K562 (cell line): ENCODE results near the gene LARP4B. TPM values are rescaled to one million over a fixed set of nuclear protein-coding genes. Genes with fewer than 3 reads are reported as not detected.

Source experiments
- ATAC-seq: fragments of 200-7000 bp; cut with Tn5 transposase; 3 replicates; pipeline ENCODE4 v1.9.1; 2020; ENCODE audit warnings: moderate library complexity
- BruUV-seq: library from RNA; stranded (reverse); fragments of 400-500 nt; replicated peaks from 2 replicates; lab custom pipeline; 2021; lab: Mats Ljungman, UMichigan
- CTCF ChIA-PET: fragments of 300-600 bp; formaldehyde crosslinking; extraction: SDS; loops from one replicate; lab custom pipeline; 2021; ENCODE audit warnings: low intra/inter-chr PET ratio; lab: Yijun Ruan, JAX
- POLR2A ChIA-PET: fragments of 300-600, 350-650 bp; sonication (Branson Sonifier 250); formaldehyde crosslinking; extraction: SDS; loops from one replicate; lab custom pipeline; 2021; ENCODE audit warnings: antibody characterized with exemption, inconsistent platforms; lab: Yijun Ruan, JAX
- DNase-seq, 4 experiments: peaks; one replicate each; pipeline versions ENCODE4 v3.0.0 to v3.0.0-alpha.2; 2011 to 2018; ENCODE audit warnings: low spot score in 3 of 4, mixed read lengths in 3 of 4; ENCODE audit errors: extremely low read depth in 1 of 4
- FAIRE-seq: peaks from 2 replicates; lab custom pipeline; 2011; peaks lifted over from hg19 to GRCh38; lab: Jason Lieb, UNC
- H2AFZ ChIP-seq: 2 replicates; pipeline ENCODE4 v1.6.0; 2011; ENCODE audit warnings: low read depth, low read length, control low read depth, inconsistent platforms
- H3K27ac ChIP-seq: fragments of 200-600 bp; 3 replicates; pipeline ENCODE4 v1.8.0; 2011; ENCODE audit warnings: low read depth, mild to moderate bottlenecking, control low read depth, inconsistent platforms, low read length, moderate library complexity, mixed read lengths; ENCODE audit errors: extremely low read depth
- H3K27me3 ChIP-seq, 2 experiments: fragments of 300-600 bp in 1 of 2; 2 replicates in 1 of 2; 3 replicates in 1 of 2; pipeline versions ENCODE4 v1.6.0 to v1.8.0; 2011; ENCODE audit warnings: inconsistent platforms in 2 of 2, low read length in 2 of 2, mild to moderate bottlenecking in 1 of 2, mixed read lengths in 1 of 2, moderate library complexity in 1 of 2; ENCODE audit not compliant: control insufficient read depth in 2 of 2, insufficient read depth in 2 of 2
- H3K36me3 ChIP-seq: fragments of 300-600 bp; 3 replicates; pipeline ENCODE4 v1.8.0; 2011; ENCODE audit warnings: mild to moderate bottlenecking, low read length, inconsistent platforms; ENCODE audit not compliant: control insufficient read depth, insufficient read depth
- H3K4me1 ChIP-seq, 2 experiments: fragments of 200-600 bp in 1 of 2; replicated peaks in 1 of 2; 2 replicates in 1 of 2; 3 replicates in 1 of 2; pipeline versions ENCODE4 v1.5.1 to v1.8.0; 2011; ENCODE audit warnings: inconsistent platforms in 2 of 2, low read length in 2 of 2, mild to moderate bottlenecking in 1 of 2, mixed read lengths in 1 of 2, moderate library complexity in 1 of 2; ENCODE audit not compliant: control insufficient read depth in 2 of 2, insufficient read depth in 2 of 2
- H3K4me2 ChIP-seq: 2 replicates; pipeline ENCODE4 v1.6.1; 2011; ENCODE audit warnings: low read length, control low read depth, inconsistent platforms, mixed read lengths; ENCODE audit not compliant: insufficient read depth
- H3K4me3 ChIP-seq: fragments of 200-600 bp; sonication (generic), shearing (Covaris generic); 2 replicates; pipeline ENCODE4 v1.5.1; 2016; ENCODE audit warnings: control low read depth, inconsistent platforms
- H3K79me2 ChIP-seq: fragments of 200-600 bp; 3 replicates; pipeline ENCODE4 v1.8.0; 2011; ENCODE audit warnings: low read length, inconsistent platforms; ENCODE audit not compliant: control insufficient read depth, insufficient read depth
- H3K9ac ChIP-seq, 2 experiments: 2 replicates each; pipeline versions ENCODE4 v1.6.0 to v1.6.1; 2011; ENCODE audit warnings: low read depth in 2 of 2, low read length in 2 of 2, control low read depth in 1 of 2, inconsistent platforms in 1 of 2, mild to moderate bottlenecking in 1 of 2, mixed read lengths in 1 of 2; ENCODE audit not compliant: insufficient read depth in 1 of 2
- H3K9me1 ChIP-seq: one replicate; pipeline ENCODE4 v1.6.0; 2011; ENCODE audit warnings: inconsistent platforms, mild to moderate bottlenecking, low read length, moderate library complexity; ENCODE audit not compliant: control insufficient read depth, insufficient read depth
- H3K9me3 ChIP-seq: replicated peaks from 2 replicates; pipeline ENCODE4 v1.5.1; 2011; ENCODE audit warnings: low read depth, low read length, inconsistent platforms; ENCODE audit not compliant: control insufficient read depth, insufficient read depth
- H4K20me1 ChIP-seq: replicated peaks from 2 replicates; pipeline ENCODE4 v1.6.1; 2011; ENCODE audit warnings: low read length, inconsistent platforms, mixed read lengths; ENCODE audit not compliant: control insufficient read depth, insufficient read depth
- EP300 ChIP-seq: IDR thresholded peaks from 2 replicates; pipeline ENCODE4 v1.6.1; 2012; ENCODE audit warnings: low read length, improper control_type of control experiment
- HCFC1 ChIP-seq: IDR thresholded peaks from 2 replicates; pipeline ENCODE4 v1.6.1; 2012; ENCODE audit warnings: low read depth, low read length, improper control_type of control experiment
- KLF6 ChIP-seq: fragments of 250-450 bp; sonication (Bioruptor Pico); IDR thresholded peaks from 2 replicates; pipeline ENCODE4 v1.4.0; 2020; ENCODE audit warnings: mild to moderate bottlenecking, moderate library complexity, borderline replicate concordance
- OTX1 ChIP-seq: fragments of 450-650 bp; formaldehyde crosslinking; IDR thresholded peaks from 2 replicates; pipeline ENCODE4 v1.4.0; 2022; ENCODE audit warnings: mild to moderate bottlenecking
- SMC3 ChIP-seq: conservative IDR thresholded peaks from 2 replicates; pipeline ENCODE4 v1.6.1; 2011; ENCODE audit warnings: low read depth, low read length, improper control_type of control experiment; ENCODE audit not compliant: insufficient read depth
- SREBF1 ChIP-seq: fragments of 150-350 bp; IDR thresholded peaks from 2 replicates; pipeline ENCODE4 v1.6.1; 2014; ENCODE audit warnings: antibody characterized with exemption, low read depth, low read length, borderline replicate concordance
- U2AF1 ChIP-seq: fragments of 200-400 bp; formaldehyde crosslinking; optimal IDR thresholded peaks from 2 replicates; pipeline ENCODE3; 2017; ENCODE audit warnings: mild to moderate bottlenecking, low read depth, low read length, moderate library complexity
- ZNF551 ChIP-seq: fragments of 250-450 bp; sonication (Bioruptor Pico); IDR thresholded peaks from 2 replicates; pipeline ENCODE4 v1.5.0; 2021; ENCODE audit warnings: mild to moderate bottlenecking, moderate library complexity
- ZNF75A ChIP-seq: fragments of 450-650 bp; formaldehyde crosslinking; IDR thresholded peaks from 2 replicates; pipeline ENCODE4 v1.4.0; 2020; ENCODE audit warnings: mild to moderate bottlenecking
- ZNF780A ChIP-seq: fragments of 250-450 bp; sonication (Bioruptor Pico); IDR thresholded peaks from 2 replicates; pipeline ENCODE4 v1.5.0; 2021; ENCODE audit warnings: mild to moderate bottlenecking
- WGBS: fragments of 100-300 bp; shearing (Covaris generic); methylation state at CpG from one replicate; pipeline ENCODE4 v1.1.6; 2016; ENCODE audit warnings: low coverage, mixed read lengths; ENCODE audit not compliant: insufficient coverage; ENCODE audit errors: missing lambda C conversion rate; 5-methylcytosine and 5-hydroxymethylcytosine counted together
- in situ Hi-C: fragments of 300-500 bp; cut with MboI; formaldehyde crosslinking; loops from 4 replicates; pipeline ENCODE4 v1.15.0; 2018; ENCODE audit warnings: inconsistent platforms, mixed read lengths
- intact Hi-C: fragments of 100-400 bp; cut with micrococcal nuclease; formaldehyde crosslinking; loops from 2 replicates; pipeline ENCODE4 v1.14.2; 2022
- polyA plus RNA-seq, 8 experiments: library from polyadenylated mRNA; depleted of rRNA in 4 of 8; stranded (reverse) in 5 of 8; unstranded in 3 of 8; fragments of >200 nt; fragmentation: Nextera tagmentation in 2 of 8; fragmentation: Illumina TruSeq in 1 of 8; extraction: Ambion mirVana in 2 of 8; extraction: Trizol in 1 of 8; gene quantifications; 2 replicates each; pipeline versions ENCODE4 v1.2.1 to v1.2.3, GENCODE V29; 2011 to 2014; ENCODE audit warnings: inconsistent platforms in 1 of 8, missing spikeins in 1 of 8
- total RNA-seq, 7 experiments: library from RNA; depleted of rRNA in 6 of 7; stranded (reverse); fragments of >200 nt in 6 of 7; fragmentation: Illumina TruSeq in 2 of 7; extraction: Trizol in 2 of 7; gene quantifications; 2 replicates each; pipeline versions ENCODE4 v1.2.1 to v1.2.3, GENCODE V29; 2011 to 2021; ENCODE audit warnings: low replicate concordance in 1 of 7
- TF ChIP-seq, protein P1 (sequence below), 2 experiments: fragments of 200-800 bp in 1 of 2; sonication (Bioruptor generic) in 1 of 2; sonication (generic) in 1 of 2; formaldehyde crosslinking in 1 of 2; IDR thresholded peaks in 1 of 2; conservative IDR thresholded peaks in 1 of 2; 2 replicates each; pipeline versions ENCODE4 v1.5.0 to v1.6.1; 2016 to 2020; ENCODE audit warnings: missing compliant biosample characterization in 1 of 2, missing genetic modification characterization in 1 of 2, missing genetic modification reagents in 1 of 2
- TF ChIP-seq, protein P2 (sequence below): fragments of 450-650 bp; formaldehyde crosslinking; conservative IDR thresholded peaks from 2 replicates; pipeline ENCODE4 v1.4.0; 2022; ENCODE audit warnings: mild to moderate bottlenecking, missing genetic modification characterization
- TF ChIP-seq, protein P3 (sequence below): fragments of 450-650 bp; IDR thresholded peaks from one replicate; pipeline ENCODE4 v1.6.1; 2018; ENCODE audit warnings: mild to moderate bottlenecking, moderate library complexity; ENCODE audit not compliant: partially characterized antibody
- TF ChIP-seq, protein P4 (sequence below): fragments of 250-450 bp; sonication (Bioruptor Pico); IDR thresholded peaks from 2 replicates; pipeline ENCODE4 v1.4.0; 2020; ENCODE audit warnings: mild to moderate bottlenecking, moderate library complexity

Gene LARP4B
- total and polyA plus RNA-seq, 9 of the 15 experiments (the other 6 are each of a cell fraction or from before 2014, with no cell fraction given): 11.8 to 130 (median 42.6) TPM

DNA sequence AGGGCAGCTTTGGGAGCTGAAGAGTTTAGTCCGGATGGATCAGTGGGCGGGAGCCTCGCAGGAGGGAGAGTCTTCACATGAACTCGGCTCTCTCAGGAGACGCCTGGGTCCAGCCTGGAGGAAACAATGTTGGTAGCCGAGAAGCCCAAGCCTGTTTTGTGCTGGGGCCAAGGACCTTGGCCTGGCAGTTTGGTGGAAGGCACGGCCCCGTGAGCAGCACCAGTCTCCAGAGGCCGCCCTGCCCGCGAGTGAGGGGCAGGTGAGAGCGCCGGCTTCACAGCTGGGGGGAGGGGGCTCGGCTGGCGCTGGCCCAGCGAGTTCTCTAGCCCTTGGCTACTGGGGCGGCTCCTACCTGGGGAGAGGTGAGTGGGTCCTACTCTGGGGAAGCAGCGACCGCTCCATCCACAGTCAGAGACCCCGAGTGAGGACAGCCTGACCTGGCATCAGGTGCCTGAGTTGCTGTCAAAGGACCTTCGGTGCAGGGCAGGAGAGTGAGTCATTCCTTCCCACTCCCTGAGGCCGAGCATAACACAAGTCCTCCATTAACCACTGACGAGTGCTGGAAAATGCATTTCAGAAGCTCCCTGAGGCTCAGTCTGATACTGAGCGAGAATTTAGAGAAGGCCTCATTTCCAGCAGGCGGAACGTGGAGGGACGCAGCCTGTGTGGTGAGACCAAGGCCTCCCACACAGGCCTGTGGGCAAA, 152.7 kb downstream of the LARP4B start:
- H3K27me3 ChIP-seq: peaks cover 49 to 91% of the 10 kb centered on the region in 2 experiments
- H3K79me2 ChIP-seq: no peaks in the 10 kb centered on the region
- H3K9me3 ChIP-seq: no peaks in the 10 kb centered on the region
- H3K9ac ChIP-seq: no peak overlapping the region
- DNase-seq (no peak), FAIRE-seq (no peak), ATAC-seq (no peak)
- H3K36me3 ChIP-seq: no peaks in the 10 kb centered on the region
- H3K4me1 ChIP-seq: peaks cover 0 to 16% of the 10 kb centered on the region in 2 experiments; a peak in 2 of 5 replicates
- BruUV-seq: no TSS peak
- ChIA-PET POLR2A (interaction anchor here (0.7 kb wide), 1 partner anchor 10 kb away, joined by 3 read pairs; no protein-coding TSS in a partner anchor), CTCF (no interaction called here)
- H3K27ac ChIP-seq: no peak overlapping the region
- WGBS: 0% methylated on average over 23 of the region's 27 CpGs
- H3K4me2 ChIP-seq: no peak overlapping the region
- no peak overlapping the region for H3K4me3 ChIP-seq
- in situ Hi-C loops (loop anchor here (10.0 kb wide), 1 partner anchor 254 kb away; no protein-coding TSS in a partner anchor), intact Hi-C loops (no loop called here)
- no peak overlapping the region for H2AFZ ChIP-seq
- no peaks in the 10 kb centered on the region for H4K20me1 ChIP-seq
- no peaks in the 10 kb centered on the region for H3K9me1 ChIP-seq
- TF ChIP-seq HCFC1 (no peak), ZNF551 (CRISPR knock-in tag) (no peak), OTX1 (CRISPR knock-in tag) (no peak), SREBF1 (no peak), ZNF75A (no peak), EP300 (no peak), U2AF1 (no peak), SMC3 (no peak), KLF6 (CRISPR knock-in tag) (no peak), ZNF780A (no peak)
- TF ChIP-seq, protein P1, sequence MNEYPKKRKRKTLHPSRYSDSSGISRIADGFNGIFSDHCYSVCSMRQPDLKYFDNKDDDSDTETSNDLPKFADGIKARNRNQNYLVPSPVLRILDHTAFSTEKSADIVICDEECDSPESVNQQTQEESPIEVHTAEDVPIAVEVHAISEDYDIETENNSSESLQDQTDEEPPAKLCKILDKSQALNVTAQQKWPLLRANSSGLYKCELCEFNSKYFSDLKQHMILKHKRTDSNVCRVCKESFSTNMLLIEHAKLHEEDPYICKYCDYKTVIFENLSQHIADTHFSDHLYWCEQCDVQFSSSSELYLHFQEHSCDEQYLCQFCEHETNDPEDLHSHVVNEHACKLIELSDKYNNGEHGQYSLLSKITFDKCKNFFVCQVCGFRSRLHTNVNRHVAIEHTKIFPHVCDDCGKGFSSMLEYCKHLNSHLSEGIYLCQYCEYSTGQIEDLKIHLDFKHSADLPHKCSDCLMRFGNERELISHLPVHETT (CRISPR knock-in tag; conservative IDR thresholded peaks at IDR 0.05 in 1 of 2, IDR thresholded peaks at IDR 0.05 in 1 of 2): no peak
- TF ChIP-seq, protein P2, sequence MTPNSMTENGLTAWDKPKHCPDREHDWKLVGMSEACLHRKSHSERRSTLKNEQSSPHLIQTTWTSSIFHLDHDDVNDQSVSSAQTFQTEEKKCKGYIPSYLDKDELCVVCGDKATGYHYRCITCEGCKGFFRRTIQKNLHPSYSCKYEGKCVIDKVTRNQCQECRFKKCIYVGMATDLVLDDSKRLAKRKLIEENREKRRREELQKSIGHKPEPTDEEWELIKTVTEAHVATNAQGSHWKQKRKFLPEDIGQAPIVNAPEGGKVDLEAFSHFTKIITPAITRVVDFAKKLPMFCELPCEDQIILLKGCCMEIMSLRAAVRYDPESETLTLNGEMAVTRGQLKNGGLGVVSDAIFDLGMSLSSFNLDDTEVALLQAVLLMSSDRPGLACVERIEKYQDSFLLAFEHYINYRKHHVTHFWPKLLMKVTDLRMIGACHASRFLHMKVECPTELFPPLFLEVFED (CRISPR knock-in tag): no peak
- TF ChIP-seq, protein P3, sequence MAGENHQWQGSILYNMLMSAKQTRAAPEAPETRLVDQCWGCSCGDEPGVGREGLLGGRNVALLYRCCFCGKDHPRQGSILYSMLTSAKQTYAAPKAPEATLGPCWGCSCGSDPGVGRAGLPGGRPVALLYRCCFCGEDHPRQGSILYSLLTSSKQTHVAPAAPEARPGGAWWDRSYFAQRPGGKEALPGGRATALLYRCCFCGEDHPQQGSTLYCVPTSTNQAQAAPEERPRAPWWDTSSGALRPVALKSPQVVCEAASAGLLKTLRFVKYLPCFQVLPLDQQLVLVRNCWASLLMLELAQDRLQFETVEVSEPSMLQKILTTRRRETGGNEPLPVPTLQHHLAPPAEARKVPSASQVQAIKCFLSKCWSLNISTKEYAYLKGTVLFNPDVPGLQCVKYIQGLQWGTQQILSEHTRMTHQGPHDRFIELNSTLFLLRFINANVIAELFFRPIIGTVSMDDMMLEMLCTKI: no peak
- TF ChIP-seq, protein P4, sequence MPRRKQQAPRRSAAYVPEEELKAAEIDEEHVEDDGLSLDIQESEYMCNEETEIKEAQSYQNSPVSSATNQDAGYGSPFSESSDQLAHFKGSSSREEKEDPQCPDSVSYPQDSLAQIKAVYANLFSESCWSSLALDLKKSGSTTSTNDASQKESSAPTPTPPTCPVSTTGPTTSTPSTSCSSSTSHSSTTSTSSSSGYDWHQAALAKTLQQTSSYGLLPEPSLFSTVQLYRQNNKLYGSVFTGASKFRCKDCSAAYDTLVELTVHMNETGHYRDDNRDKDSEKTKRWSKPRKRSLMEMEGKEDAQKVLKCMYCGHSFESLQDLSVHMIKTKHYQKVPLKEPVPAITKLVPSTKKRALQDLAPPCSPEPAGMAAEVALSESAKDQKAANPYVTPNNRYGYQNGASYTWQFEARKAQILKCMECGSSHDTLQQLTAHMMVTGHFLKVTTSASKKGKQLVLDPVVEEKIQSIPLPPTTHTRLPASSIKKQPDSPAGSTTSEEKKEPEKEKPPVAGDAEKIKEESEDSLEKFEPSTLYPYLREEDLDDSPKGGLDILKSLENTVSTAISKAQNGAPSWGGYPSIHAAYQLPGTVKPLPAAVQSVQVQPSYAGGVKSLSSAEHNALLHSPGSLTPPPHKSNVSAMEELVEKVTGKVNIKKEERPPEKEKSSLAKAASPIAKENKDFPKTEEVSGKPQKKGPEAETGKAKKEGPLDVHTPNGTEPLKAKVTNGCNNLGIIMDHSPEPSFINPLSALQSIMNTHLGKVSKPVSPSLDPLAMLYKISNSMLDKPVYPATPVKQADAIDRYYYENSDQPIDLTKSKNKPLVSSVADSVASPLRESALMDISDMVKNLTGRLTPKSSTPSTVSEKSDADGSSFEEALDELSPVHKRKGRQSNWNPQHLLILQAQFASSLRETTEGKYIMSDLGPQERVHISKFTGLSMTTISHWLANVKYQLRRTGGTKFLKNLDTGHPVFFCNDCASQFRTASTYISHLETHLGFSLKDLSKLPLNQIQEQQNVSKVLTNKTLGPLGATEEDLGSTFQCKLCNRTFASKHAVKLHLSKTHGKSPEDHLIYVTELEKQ (CRISPR knock-in tag): no peak
